Body of pancreas (tissue), 4 donors: ENCODE results near the gene BRD8. TPM values are rescaled to one million over a fixed set of nuclear protein-coding genes. Genes with fewer than 3 reads are reported as not detected.
"Not testable (repeated sequence)": the region's sequence is repeated elsewhere in the genome, so short reads cannot be mapped to it uniquely, and the experiment has no call there.

Source experiments
- ATAC-seq: fragments of 150-250 bp; one replicate; pipeline ENCODE4 v1.9.1; 2016
- DNase-seq, 4 donors: peaks; one replicate each; pipeline ENCODE4 v3.0.0-alpha.2; 2019
- H3K27ac ChIP-seq, 4 donors: fragments of 200-600 bp; sonication (generic); 1 replicate in 3 of 4; 2 replicates in 1 of 4; pipeline versions ENCODE4 v1.5.1 to v1.6.1; 2016 to 2019; ENCODE audit warnings: mild to moderate bottlenecking in 1 of 4, mixed read lengths in 1 of 4, moderate library complexity in 1 of 4
- H3K27me3 ChIP-seq, 2 donors: fragments of 200-600 bp; sonication (generic); one replicate each; pipeline ENCODE4 v1.6.0; 2016; ENCODE audit warnings: mild to moderate bottlenecking in 1 of 2
- H3K36me3 ChIP-seq, 2 donors: fragments of 200-600 bp; sonication (generic); replicated peaks in 1 of 2; 2 replicates each; pipeline ENCODE4 v1.5.1; 2016; ENCODE audit warnings: low read depth in 2 of 2; ENCODE audit not compliant: insufficient read depth in 1 of 2
- H3K4me1 ChIP-seq: fragments of 200-600 bp; sonication (generic); one replicate; pipeline ENCODE4 v1.6.0; 2016
- H3K4me3 ChIP-seq, 2 donors: fragments of 200-600 bp; sonication (generic); 1 replicate in 1 of 2; 2 replicates in 1 of 2; pipeline ENCODE4 v1.5.1; 2016 to 2019
- H3K9me3 ChIP-seq, 3 donors: fragments of 200-600 bp; sonication (generic); 1 replicate in 2 of 3; 2 replicates in 1 of 3; pipeline ENCODE4 v1.5.1; 2016
- POLR2A ChIP-seq, 3 donors: fragments of 450-650 bp; IDR thresholded peaks; one replicate each; pipeline ENCODE4 v1.6.1; 2016; ENCODE audit warnings: antibody characterized with exemption in 3 of 3, mild to moderate bottlenecking in 2 of 3
- WGBS, 2 donors: methylation state at CpG; one replicate each; pipeline ENCODE4 v1.1.5; 2017; 5-methylcytosine and 5-hydroxymethylcytosine counted together
- intact Hi-C: fragments of 100-400 bp; cut with DNase I; formaldehyde crosslinking; loops from one replicate; pipeline ENCODE4 v1.15.1; 2023
- total RNA-seq, 2 donors: library from RNA; depleted of rRNA; stranded (reverse); fragments of >200 nt; gene quantifications; one replicate each; pipeline ENCODE4 v1.1.0, GENCODE V29; 2016
- TF ChIP-seq, protein P1 (sequence below), 7 experiments: fragments of 450-650 bp in 4 of 7; fragments of 200-600 bp in 3 of 7; sonication (generic) in 3 of 7; IDR thresholded peaks; one replicate each; pipeline ENCODE4 v1.5.1; 2016 to 2019; ENCODE audit warnings: antibody characterized with exemption in 7 of 7

The BRD8 gene
- total RNA-seq, 2 donors from 2014 or later, result 44.9 to 52.1 TPM

DNA sequence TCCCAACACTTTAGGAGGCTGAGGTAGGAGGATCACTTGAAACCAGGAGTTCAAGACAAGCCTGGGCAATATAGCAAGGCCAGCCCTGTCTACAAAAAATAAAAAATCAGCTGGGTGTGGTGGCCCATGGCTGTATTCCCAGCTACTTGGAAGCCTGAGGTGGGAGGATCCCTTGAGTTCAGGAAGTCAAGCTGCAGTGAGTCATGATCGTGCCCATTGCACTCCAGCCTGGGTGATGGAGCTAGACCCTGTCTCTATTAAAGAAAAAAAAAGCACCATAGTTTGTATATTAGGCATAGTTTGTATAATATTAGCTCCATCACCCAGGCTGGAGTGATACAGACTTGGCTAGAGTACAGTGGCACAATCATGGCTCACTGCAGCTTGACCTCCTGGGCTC lies 29.6 kb downstream of the BRD8 start:
- ATAC-seq (no peak), DNase-seq (peak in 1 of 4 donors; percentile 7)
- H3K36me3 ChIP-seq, result no peaks in the 10 kb centered on the region
- H3K27ac ChIP-seq, result no peak overlapping the region
- 82 to 85% methylated on average over 1 of the region's 1 CpG for WGBS, 2 donors
- intact Hi-C loops, result no loop called here
- no peaks in the 10 kb centered on the region for H3K9me3 ChIP-seq
- H3K4me3 ChIP-seq, result no peak overlapping the region
- no peaks in the 10 kb centered on the region for H3K4me1 ChIP-seq
- TF ChIP-seq POLR2A (IDR thresholded peaks at IDR 0.05), result no peak
- TF ChIP-seq, protein P1, sequence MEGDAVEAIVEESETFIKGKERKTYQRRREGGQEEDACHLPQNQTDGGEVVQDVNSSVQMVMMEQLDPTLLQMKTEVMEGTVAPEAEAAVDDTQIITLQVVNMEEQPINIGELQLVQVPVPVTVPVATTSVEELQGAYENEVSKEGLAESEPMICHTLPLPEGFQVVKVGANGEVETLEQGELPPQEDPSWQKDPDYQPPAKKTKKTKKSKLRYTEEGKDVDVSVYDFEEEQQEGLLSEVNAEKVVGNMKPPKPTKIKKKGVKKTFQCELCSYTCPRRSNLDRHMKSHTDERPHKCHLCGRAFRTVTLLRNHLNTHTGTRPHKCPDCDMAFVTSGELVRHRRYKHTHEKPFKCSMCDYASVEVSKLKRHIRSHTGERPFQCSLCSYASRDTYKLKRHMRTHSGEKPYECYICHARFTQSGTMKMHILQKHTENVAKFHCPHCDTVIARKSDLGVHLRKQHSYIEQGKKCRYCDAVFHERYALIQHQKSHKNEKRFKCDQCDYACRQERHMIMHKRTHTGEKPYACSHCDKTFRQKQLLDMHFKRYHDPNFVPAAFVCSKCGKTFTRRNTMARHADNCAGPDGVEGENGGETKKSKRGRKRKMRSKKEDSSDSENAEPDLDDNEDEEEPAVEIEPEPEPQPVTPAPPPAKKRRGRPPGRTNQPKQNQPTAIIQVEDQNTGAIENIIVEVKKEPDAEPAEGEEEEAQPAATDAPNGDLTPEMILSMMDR (IDR thresholded peaks at IDR 0.05), result no peak
- no peaks in the 10 kb centered on the region for H3K27me3 ChIP-seq

DNA sequence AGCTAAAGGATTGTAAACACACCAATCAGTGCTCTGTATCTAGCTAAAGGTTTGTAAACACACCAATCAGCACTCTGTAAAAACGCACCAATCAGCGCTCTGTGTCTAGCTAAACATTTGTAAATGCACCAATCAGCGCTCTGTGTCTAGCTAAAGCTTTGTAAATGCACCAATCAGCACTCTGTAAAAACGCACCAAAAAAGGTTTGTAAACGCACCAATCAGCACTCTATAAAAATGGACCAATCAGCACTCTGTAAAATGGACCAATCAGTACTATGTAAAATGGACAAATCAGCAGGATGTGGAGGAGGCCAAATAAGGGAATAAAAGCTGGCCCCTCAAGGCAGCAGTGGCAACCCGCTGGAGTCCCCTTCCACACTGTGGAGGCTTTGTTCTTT lies 34.9 kb downstream of the BRD8 start:
- H3K4me3 ChIP-seq, H3K27ac ChIP-seq, H3K9me3 ChIP-seq, H3K4me1 ChIP-seq, H3K27me3 ChIP-seq, intact Hi-C loops, ATAC-seq, H3K36me3 ChIP-seq, DNase-seq: not testable (repeated sequence)
- WGBS, 2 donors, result 78 to 91% methylated on average over 6 of the region's 6 CpGs

DNA sequence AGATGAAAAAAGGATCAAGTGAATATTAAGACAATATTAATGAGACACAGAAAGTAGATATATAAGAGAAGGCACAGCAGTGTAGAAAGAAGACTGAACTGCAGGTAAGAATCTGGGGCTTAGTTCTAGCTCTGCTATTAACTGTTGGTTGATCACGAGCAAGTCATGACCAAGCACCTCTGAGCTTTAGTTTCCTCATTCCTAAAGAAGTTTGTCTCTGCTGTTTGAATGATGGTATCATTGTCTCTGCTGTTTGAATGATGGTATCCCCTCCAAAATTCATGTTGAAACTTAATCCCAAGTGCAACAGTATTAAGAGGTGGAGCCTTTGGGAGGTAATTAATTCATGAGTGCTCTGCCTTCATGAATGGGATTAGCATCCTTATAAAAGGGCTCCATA lies 36.7 kb downstream of the BRD8 start:
- 42 to 56% methylated on average over 1 of the region's 1 CpG for WGBS, 2 donors
- H3K27me3 ChIP-seq, result no peaks in the 10 kb centered on the region

DNA sequence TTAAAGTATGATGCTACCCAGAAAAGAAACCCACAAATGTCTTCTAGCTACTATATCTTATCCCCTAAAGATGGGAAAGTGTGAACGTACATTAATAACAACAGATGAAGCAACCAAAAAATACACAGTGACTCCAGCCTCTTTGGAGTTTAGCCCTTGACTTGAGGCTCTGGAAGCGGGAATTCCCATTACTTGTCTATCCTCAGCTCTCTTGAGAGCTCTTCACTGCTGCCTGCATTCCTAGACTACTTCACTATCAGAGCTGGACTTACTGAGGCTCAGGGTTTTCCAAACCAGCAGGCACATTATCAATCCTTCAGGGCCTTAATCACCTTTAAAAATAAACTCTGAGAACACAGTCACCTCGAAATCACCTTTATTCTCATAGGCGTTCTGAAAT lies 38.2 kb downstream of the BRD8 start:
- Histone ChIP-seq H3K9me3 (no peaks in the 10 kb centered on the region), H3K4me1 (no peaks in the 10 kb centered on the region), H3K27ac (no peak overlapping the region), H3K4me3 (no peak overlapping the region), H3K36me3 (no peaks in the 10 kb centered on the region), H3K27me3 (no peaks in the 10 kb centered on the region)
- intact Hi-C loops, result no loop called here
- DNase-seq (no peak), ATAC-seq (no peak)
- 47 to 62% methylated on average over 4 of the region's 4 CpGs for WGBS, 2 donors
- TF ChIP-seq, protein P1 (IDR thresholded peaks at IDR 0.05), result no peak
- TF ChIP-seq POLR2A (IDR thresholded peaks at IDR 0.05), result no peak

More for the DNA sequence above, 36.7 kb downstream of the BRD8 start:
- Histone ChIP-seq H3K27ac (no peak overlapping the region), H3K36me3 (no peaks in the 10 kb centered on the region), H3K4me3 (no peak overlapping the region), H3K9me3 (no peaks in the 10 kb centered on the region), H3K4me1 (no peaks in the 10 kb centered on the region)
- intact Hi-C loops, result no loop called here
- TF ChIP-seq POLR2A (IDR thresholded peaks at IDR 0.05), result no peak
- TF ChIP-seq, protein P1 (IDR thresholded peaks at IDR 0.05), result no peak
- no peak for DNase-seq
- no peak for ATAC-seq

DNA sequence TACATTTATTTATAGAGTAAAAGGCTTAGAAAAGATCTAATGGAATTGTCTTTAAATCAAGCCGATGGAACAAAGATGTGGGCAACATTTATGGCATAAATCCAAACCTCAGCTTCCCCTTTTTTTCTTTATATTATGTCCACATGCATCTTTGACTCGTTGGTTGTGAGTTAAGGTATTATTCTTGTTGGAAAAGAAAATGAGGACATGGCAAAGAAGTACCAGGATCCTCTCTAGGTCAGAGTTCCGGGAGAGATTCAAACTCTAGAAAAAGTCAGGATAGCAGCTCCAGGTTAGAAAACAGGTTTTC lies 38.7 kb downstream of the BRD8 start:
- H3K9me3 ChIP-seq, result no peaks in the 10 kb centered on the region
- 42 to 53% methylated on average over 3 of the region's 3 CpGs for WGBS, 2 donors
- no peak for DNase-seq
- no peaks in the 10 kb centered on the region for H3K36me3 ChIP-seq
- peak overlapping the region in 1 of 2 donors; percentile 48 for H3K4me3 ChIP-seq
- no peaks in the 10 kb centered on the region for H3K27me3 ChIP-seq
- no peak for ATAC-seq
- TF ChIP-seq POLR2A (IDR thresholded peaks at IDR 0.05), result no peak
- TF ChIP-seq, protein P1 (IDR thresholded peaks at IDR 0.05), result no peak
- no peak overlapping the region for H3K27ac ChIP-seq
- intact Hi-C loops, result no loop called here
- H3K4me1 ChIP-seq, result no peaks in the 10 kb centered on the region
